Sigmoid colon (tissue), 7 donors: ENCODE results near the gene GRIK4. TPM values are rescaled to one million over a fixed set of nuclear protein-coding genes. Genes with fewer than 3 reads are reported as not detected.
"Not testable (repeated sequence)": the region's sequence is repeated elsewhere in the genome, so short reads cannot be mapped to it uniquely, and the experiment has no call there.

ENCODE experiments used
- DNase-seq: peaks from one replicate; pipeline ENCODE4 v3.0.0-alpha.2; 2019
- H3K27ac ChIP-seq, 4 donors: fragments of 200-600 bp; sonication (generic); one replicate each; pipeline ENCODE4 v1.5.1; 2016 to 2019; ENCODE audit warnings: mild to moderate bottlenecking in 1 of 4
- H3K27me3 ChIP-seq, 3 donors: fragments of 200-600 bp; sonication (generic); one replicate each; pipeline ENCODE4 v1.5.1; 2019; ENCODE audit warnings: mild to moderate bottlenecking in 1 of 3
- H3K36me3 ChIP-seq, 4 donors: fragments of 200-600 bp; sonication (generic); one replicate each; pipeline ENCODE4 v1.5.1; 2016 to 2019
- H3K4me1 ChIP-seq, 4 donors: fragments of 200-600 bp; sonication (generic); one replicate each; pipeline ENCODE4 v1.5.1; 2017 to 2019
- H3K4me3 ChIP-seq, 4 donors: fragments of 200-600 bp; sonication (generic); one replicate each; pipeline ENCODE4 v1.5.1; 2017 to 2019; ENCODE audit warnings: mild to moderate bottlenecking in 2 of 4, moderate library complexity in 1 of 4
- H3K9me3 ChIP-seq, 4 donors: fragments of 200-600 bp in 3 of 4; sonication (generic) in 3 of 4; one replicate each; pipeline versions ENCODE4 v1.5.1 to v1.6.1; 2013 to 2019
- EP300 ChIP-seq, 4 donors: sonication (generic); formaldehyde crosslinking; IDR thresholded peaks; one replicate each; pipeline ENCODE4 v1.6.1; 2017; ENCODE audit warnings: antibody characterized with exemption in 4 of 4
- POLR2A ChIP-seq, 2 donors: fragments of 450-650 bp; IDR thresholded peaks; one replicate each; pipeline ENCODE4 v1.6.1; 2016; ENCODE audit warnings: antibody characterized with exemption in 2 of 2, mild to moderate bottlenecking in 2 of 2, moderate library complexity in 2 of 2
- POLR2AphosphoS5 ChIP-seq, 4 donors: sonication (generic); formaldehyde crosslinking; IDR thresholded peaks; one replicate each; pipeline ENCODE4 v1.6.1; 2017; ENCODE audit warnings: antibody characterized with exemption in 4 of 4
- WGBS, 2 donors: extraction: QIAGEN DNeasy Blood & Tissue Kit; methylation state at CpG; one replicate each; pipeline ENCODE4 v1.1.7; 2013; 5-methylcytosine and 5-hydroxymethylcytosine counted together
- intact Hi-C: fragments of 100-400 bp; cut with DNase I; formaldehyde crosslinking; loops from one replicate; pipeline ENCODE4 v1.15.1; 2023
- polyA plus RNA-seq, 3 donors: library from polyadenylated mRNA; stranded (reverse); fragments of 200-250 nt; gene quantifications; one replicate each; pipeline ENCODE4 v1.2.3, GENCODE V29; 2013
- total RNA-seq, 4 donors: library from RNA; depleted of rRNA; stranded (reverse); fragments of >200 nt; gene quantifications; one replicate each; pipeline ENCODE4 v1.1.0, GENCODE V29; 2016
- TF ChIP-seq, protein P1 (sequence below), 4 experiments: fragments of 450-650 bp in 3 of 4; fragments of 200-600 bp in 1 of 4; IDR thresholded peaks; one replicate each; pipeline ENCODE4 v1.5.1; 2016 to 2019; ENCODE audit warnings: antibody characterized with exemption in 4 of 4, mild to moderate bottlenecking in 3 of 4, moderate library complexity in 2 of 4
- donor health status: healthy with polysubstance abuse.
- donor health status: Bipolar disorder and iron deficiency.
- donor health status: healthy.

GRIK4 gene
- total and polyA plus RNA-seq, 7 donors, result 0.10 to 0.36 (median 0.27) TPM; not detected in 4

DNA sequence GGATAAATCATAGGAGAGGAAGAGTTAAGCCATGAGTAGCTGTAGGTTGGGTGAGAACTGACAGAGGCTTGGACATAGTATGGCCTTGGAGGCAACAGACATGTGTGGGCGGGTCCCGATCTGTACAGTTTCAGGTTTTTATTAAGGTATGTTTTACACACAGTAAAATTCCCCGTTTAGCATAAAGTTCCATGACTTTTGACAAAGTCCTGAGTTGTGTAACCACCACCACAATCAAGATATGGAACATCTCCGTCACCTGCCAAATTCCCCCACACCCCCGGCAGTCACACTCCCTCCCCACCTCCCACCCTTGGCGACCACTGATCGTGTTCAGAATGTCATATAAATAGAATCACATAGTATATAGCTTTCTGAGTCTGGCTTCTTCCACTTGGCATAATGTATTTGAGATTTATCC is 68.1 kb downstream of the GRIK4 start:
- Histone ChIP-seq H3K4me1 (no peaks in the 10 kb centered on the region), H3K36me3 (no peaks in the 10 kb centered on the region), H3K27me3 (peaks cover 0 to 7% (median 0%) of the 10 kb centered on the region in 3 donors), H3K4me3 (no peak overlapping the region), H3K27ac (no peak overlapping the region), H3K9me3 (peaks cover 0 to 7% (median 0%) of the 10 kb centered on the region in 4 donors)
- TF ChIP-seq POLR2AphosphoS5 (IDR thresholded peaks at IDR 0.05) (no peak), POLR2A (IDR thresholded peaks at IDR 0.05) (no peak), EP300 (IDR thresholded peaks at IDR 0.05) (no peak)
- TF ChIP-seq, protein P1, sequence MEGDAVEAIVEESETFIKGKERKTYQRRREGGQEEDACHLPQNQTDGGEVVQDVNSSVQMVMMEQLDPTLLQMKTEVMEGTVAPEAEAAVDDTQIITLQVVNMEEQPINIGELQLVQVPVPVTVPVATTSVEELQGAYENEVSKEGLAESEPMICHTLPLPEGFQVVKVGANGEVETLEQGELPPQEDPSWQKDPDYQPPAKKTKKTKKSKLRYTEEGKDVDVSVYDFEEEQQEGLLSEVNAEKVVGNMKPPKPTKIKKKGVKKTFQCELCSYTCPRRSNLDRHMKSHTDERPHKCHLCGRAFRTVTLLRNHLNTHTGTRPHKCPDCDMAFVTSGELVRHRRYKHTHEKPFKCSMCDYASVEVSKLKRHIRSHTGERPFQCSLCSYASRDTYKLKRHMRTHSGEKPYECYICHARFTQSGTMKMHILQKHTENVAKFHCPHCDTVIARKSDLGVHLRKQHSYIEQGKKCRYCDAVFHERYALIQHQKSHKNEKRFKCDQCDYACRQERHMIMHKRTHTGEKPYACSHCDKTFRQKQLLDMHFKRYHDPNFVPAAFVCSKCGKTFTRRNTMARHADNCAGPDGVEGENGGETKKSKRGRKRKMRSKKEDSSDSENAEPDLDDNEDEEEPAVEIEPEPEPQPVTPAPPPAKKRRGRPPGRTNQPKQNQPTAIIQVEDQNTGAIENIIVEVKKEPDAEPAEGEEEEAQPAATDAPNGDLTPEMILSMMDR (IDR thresholded peaks at IDR 0.05), result no peak
- 24 to 68% methylated on average over 7 of the region's 7 CpGs for WGBS, 2 donors
- intact Hi-C loops, result no loop called here
- DNase-seq, result peak; percentile 18

DNA sequence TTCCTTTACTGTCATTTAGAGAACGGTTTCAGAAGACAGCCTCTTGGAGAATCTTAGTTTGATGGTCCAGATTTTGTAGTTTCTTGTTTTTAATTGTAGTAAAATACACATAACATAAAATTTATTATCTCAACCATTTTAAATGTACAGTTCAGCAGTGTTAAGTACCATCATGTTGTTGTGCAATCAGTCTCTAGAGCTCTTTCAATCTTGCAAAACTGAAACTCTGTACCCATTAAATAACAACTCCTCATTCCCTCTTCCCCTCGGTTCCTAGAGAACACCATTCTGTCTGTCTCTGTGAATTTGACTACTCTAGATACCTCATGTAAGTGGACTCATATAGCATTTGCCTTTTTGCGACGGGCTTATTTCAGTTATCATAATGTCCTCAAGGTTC is 69.8 kb downstream of the GRIK4 start:
- no peak for TF ChIP-seq POLR2A (IDR thresholded peaks at IDR 0.05)
- TF ChIP-seq, protein P1 (IDR thresholded peaks at IDR 0.05), result no peak
- no peak for TF ChIP-seq POLR2AphosphoS5 (IDR thresholded peaks at IDR 0.05)
- no peak for TF ChIP-seq EP300 (IDR thresholded peaks at IDR 0.05)
- intact Hi-C loops, result no loop called here
- Histone ChIP-seq H3K27ac (no peak overlapping the region), H3K4me1 (no peaks in the 10 kb centered on the region), H3K4me3 (no peak overlapping the region), H3K27me3 (peaks cover 0 to 7% (median 0%) of the 10 kb centered on the region in 3 donors), H3K9me3 (peaks cover 0 to 7% (median 0%) of the 10 kb centered on the region in 4 donors), H3K36me3 (no peaks in the 10 kb centered on the region)
- DNase-seq, result no peak
- WGBS, 2 donors, result 58% methylated on average over 4 of the region's 4 CpGs

DNA sequence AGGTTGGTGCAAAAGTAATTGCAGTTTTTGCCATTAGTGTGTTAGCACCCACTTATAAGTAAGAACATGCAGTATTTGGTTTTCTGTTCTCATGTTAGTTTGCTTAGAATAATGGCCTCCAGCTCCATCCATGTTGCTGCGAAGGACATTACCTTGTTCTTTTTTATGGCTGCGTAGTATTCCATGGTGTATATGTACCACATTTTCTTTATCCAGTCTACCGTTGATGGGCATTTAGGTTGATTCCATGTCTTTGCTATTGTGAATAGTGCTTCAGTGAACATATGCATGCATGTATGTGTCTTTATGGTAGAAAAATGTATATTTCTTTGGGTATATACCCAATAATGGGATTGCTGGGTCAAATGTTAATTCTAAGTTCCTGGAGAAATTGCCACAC is 71.0 kb downstream of the GRIK4 start:
- DNase-seq, H3K36me3 ChIP-seq, intact Hi-C loops, H3K9me3 ChIP-seq, H3K4me1 ChIP-seq, H3K27me3 ChIP-seq, H3K27ac ChIP-seq, H3K4me3 ChIP-seq: not testable (repeated sequence)
- 96 to 97% methylated on average over 3 of the region's 3 CpGs for WGBS, 2 donors

DNA sequence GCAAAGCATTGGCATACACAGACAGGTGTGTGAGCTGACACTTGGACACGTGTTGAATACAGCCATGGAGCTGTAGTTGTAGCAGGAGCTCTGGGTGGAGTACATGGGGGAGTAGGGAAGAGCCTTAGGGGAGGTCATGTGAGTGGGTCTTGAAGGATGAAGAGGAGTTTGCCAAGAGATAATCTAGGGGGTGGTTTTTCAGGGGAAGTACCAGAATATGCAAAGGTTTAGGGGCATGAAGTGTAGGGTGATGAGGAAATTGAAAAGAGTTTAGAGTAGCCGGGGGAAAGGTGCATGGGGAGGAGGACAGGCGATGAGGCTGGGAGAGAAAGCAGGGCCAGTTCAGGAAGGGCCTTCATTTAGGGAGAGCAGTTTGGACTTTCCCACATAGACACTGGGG is 74.5 kb downstream of the GRIK4 start:
- H3K4me1 ChIP-seq, result no peaks in the 10 kb centered on the region
- H3K9me3 ChIP-seq, result peaks cover 0 to 7% (median 0%) of the 10 kb centered on the region in 4 donors
- H3K27ac ChIP-seq, result no peak overlapping the region
- no peak for TF ChIP-seq EP300 (IDR thresholded peaks at IDR 0.05)
- no peak for TF ChIP-seq POLR2A (IDR thresholded peaks at IDR 0.05)
- no peak for TF ChIP-seq POLR2AphosphoS5 (IDR thresholded peaks at IDR 0.05)
- TF ChIP-seq, protein P1 (IDR thresholded peaks at IDR 0.05), result no peak
- no peak overlapping the region for H3K4me3 ChIP-seq
- DNase-seq, result no peak
- no peaks in the 10 kb centered on the region for H3K36me3 ChIP-seq
- intact Hi-C loops, result no loop called here
- 59 to 61% methylated on average over 3 of the region's 3 CpGs for WGBS, 2 donors
- H3K27me3 ChIP-seq, result no peaks in the 10 kb centered on the region

DNA sequence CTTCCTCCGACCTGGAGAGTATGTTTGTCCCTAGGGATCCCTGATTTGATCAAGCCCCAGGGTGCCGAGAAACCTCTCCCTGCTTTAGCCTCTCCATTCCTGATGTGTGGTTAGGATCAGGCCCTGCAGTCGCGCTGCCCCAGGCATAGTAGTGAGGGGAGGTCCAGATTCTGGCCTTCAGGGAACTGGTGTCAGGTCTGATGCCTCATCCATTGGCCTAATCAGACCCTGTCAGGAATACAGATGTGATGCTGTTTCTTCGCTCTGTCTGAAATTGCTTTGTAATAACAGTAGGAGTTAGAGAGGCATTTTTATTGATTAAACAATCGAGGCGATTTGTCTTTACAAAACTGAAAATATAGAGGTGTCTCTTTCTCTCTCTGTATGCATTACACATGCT is 75.2 kb downstream of the GRIK4 start:
- intact Hi-C loops, result no loop called here
- Histone ChIP-seq H3K27me3 (no peaks in the 10 kb centered on the region), H3K36me3 (no peaks in the 10 kb centered on the region), H3K9me3 (peaks cover 0 to 7% (median 0%) of the 10 kb centered on the region in 4 donors), H3K27ac (no peak overlapping the region), H3K4me1 (no peaks in the 10 kb centered on the region), H3K4me3 (no peak overlapping the region)
- TF ChIP-seq EP300 (IDR thresholded peaks at IDR 0.05) (no peak), POLR2A (IDR thresholded peaks at IDR 0.05) (no peak), POLR2AphosphoS5 (IDR thresholded peaks at IDR 0.05) (no peak)
- TF ChIP-seq, protein P1 (IDR thresholded peaks at IDR 0.05), result no peak
- DNase-seq, result no peak
- 87 to 88% methylated on average over 7 of the region's 7 CpGs for WGBS, 2 donors
